Neural crest cell (in vitro differentiated cells): Measurements from ENCODE around the gene ACSL6. TPM values are rescaled to one million over a fixed set of nuclear protein-coding genes. Genes with fewer than 3 reads are reported as not detected.

Source experiments
- DNase-seq: peaks from one replicate; pipeline ENCODE4 v3.0.0; 2021; ENCODE audit warnings: low read depth, mixed read lengths, low spot score
- H3K27ac Mint-ChIP-seq: one replicate; pipeline ENCODE4 v1.8.0; 2021; ENCODE audit warnings: mild to moderate bottlenecking, mixed read lengths; ENCODE audit not compliant: unreplicated experiment
- H3K27me3 Mint-ChIP-seq: 2 replicates; pipeline ENCODE4 v1.8.0; 2021; ENCODE audit warnings: low read depth, mild to moderate bottlenecking, mixed read lengths
- H3K36me3 Mint-ChIP-seq: 2 replicates; pipeline ENCODE4 v1.8.0; 2021; ENCODE audit warnings: low read depth, mild to moderate bottlenecking, mixed read lengths
- H3K4me1 Mint-ChIP-seq: 2 replicates; pipeline ENCODE4 v1.8.0; 2021; ENCODE audit warnings: mixed read lengths
- H3K4me3 Mint-ChIP-seq: one replicate; pipeline ENCODE4 v1.8.0; 2021; ENCODE audit warnings: mild to moderate bottlenecking, mixed read lengths
- H3K9me3 Mint-ChIP-seq: 2 replicates; pipeline ENCODE4 v1.8.0; 2021; ENCODE audit warnings: mixed read lengths
- CTCF ChIP-seq: fragments of 200-600 bp; sonication (generic); conservative IDR thresholded peaks from 2 replicates; pipeline ENCODE4 v1.5.0; 2021; ENCODE audit warnings: antibody characterized with exemption, mild to moderate bottlenecking
- total RNA-seq: library from RNA; stranded (reverse); gene quantifications from 2 replicates; pipeline ENCODE4 v1.2.1, GENCODE V29; 2021

ACSL6 gene
- total RNA-seq, 1 donor from 2014 or later = 0.84 TPM

DNA sequence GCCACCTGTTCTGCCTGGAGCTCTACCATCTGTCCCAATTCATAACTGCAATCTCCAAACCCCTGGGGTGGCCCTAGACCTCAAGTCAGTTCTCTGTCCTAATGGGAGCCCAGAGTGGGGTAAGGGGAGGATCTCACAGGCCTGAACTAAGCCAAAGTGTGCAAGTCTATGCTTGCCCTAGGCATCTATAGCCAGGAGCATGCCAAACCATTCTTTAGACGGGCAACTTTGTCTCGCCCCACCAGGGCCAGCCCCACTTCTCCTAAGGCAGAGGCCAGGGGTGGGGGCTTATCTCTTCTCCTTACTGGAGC, 3.3 kb downstream of the ACSL6 start:
- Mint-ChIP-seq H3K27me3 (peaks cover 48% of the 10 kb centered on the region), H3K27ac (no peak overlapping the region), H3K4me1 (peaks cover 19% of the 10 kb centered on the region), H3K4me3 (peak overlapping the region; percentile 32), H3K9me3 (peaks cover 3% of the 10 kb centered on the region), H3K36me3 (no peaks in the 10 kb centered on the region)
- no peak for DNase-seq
- TF ChIP-seq CTCF = peak; percentile 24

DNA sequence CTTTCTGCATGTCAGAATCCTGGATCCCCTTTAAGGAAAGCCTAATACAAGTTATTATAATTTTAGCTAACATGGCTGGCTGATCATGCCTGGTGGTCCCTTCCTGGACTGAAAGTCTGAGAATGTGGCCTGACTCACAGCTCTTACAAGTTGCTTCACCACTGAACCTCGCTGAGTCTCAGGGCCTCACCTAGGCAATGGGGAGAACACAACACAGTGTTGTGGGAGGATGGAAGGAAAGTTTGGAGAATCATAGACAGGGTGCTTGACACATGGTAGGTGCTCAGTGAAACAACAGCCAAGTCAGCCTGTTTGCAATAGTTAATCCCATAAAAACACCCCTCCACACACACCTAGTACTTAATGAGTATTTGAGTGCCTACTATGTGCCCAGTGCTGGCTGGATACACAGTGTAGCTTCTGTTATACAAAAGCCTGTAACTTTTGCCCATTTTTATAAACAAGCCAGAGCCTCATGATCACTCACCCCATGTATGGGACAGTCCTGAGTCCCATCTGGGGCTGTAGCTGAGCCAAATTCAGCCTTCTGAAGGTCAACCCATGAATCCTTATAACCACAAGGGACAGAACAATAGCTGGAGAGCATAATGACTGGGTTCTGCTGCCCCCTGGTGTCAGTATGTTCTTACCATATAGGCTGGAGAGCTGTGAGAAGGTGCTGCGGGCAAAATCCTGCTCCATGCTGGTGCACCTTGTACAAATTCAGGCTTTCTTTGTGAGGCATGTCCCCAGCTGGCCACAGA, 3.9 kb downstream of the ACSL6 start:
- TF ChIP-seq CTCF = peak; percentile 84
- peaks cover 3% of the 10 kb centered on the region for H3K9me3 Mint-ChIP-seq
- H3K36me3 Mint-ChIP-seq = no peaks in the 10 kb centered on the region
- peak overlapping the region; percentile 32 for H3K4me3 Mint-ChIP-seq
- peaks cover 44% of the 10 kb centered on the region for H3K27me3 Mint-ChIP-seq
- H3K4me1 Mint-ChIP-seq = peaks cover 25% of the 10 kb centered on the region
- peak; percentile 84 for DNase-seq
- H3K27ac Mint-ChIP-seq = no peak overlapping the region

DNA sequence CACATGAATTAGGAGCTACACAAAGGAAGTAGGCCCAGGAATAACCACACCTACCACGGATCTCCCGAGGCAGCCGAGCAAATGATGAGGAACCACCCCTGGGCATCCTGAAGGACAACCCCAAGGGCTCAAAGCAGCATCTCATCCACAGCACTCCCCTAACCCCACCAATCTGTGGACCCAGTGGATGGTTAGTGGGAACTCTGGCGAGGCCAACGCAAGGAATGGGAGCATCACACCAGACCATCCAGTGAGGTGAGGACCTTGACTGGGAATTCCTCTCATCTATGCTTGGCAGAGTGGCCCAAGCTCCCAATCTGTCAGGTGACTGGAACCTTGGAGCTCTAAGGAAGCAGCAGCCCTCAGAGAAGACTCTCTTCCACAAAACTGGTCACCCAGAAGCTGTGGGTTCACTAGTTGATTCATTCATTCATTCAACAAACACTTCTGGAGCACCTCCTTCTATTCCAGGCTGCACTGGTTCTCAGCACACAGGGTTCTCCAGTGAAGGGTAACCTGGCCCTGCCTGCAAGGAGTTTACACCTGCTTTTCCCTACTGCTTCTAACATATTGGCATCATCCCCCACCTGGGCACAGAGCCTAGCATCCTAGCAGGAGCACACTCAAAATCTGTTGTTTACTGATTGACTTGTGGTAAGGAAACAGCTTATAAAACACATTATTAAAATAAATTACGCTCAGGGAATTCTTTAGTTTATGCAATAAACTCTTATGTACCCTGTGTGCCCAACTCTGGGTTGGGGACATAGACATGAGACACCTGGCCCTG, 4.9 kb downstream of the ACSL6 start:
- Mint-ChIP-seq H3K4me1 (peaks cover 35% of the 10 kb centered on the region), H3K27me3 (peaks cover 37% of the 10 kb centered on the region), H3K9me3 (peaks cover 3% of the 10 kb centered on the region), H3K4me3 (no peak overlapping the region), H3K27ac (no peak overlapping the region), H3K36me3 (no peaks in the 10 kb centered on the region)
- TF ChIP-seq CTCF = no peak
- no peak for DNase-seq

GRCh38 chr5:132005591-132005990, 5.9 kb downstream of the ACSL6 start:
- no peak for DNase-seq
- Mint-ChIP-seq H3K27me3 (peaks cover 30% of the 10 kb centered on the region), H3K36me3 (no peaks in the 10 kb centered on the region), H3K27ac (no peak overlapping the region), H3K4me1 (peaks cover 38% of the 10 kb centered on the region), H3K4me3 (no peak overlapping the region), H3K9me3 (peaks cover 3% of the 10 kb centered on the region)
- no peak for TF ChIP-seq CTCF

GRCh38 chr5:132003982-132004381, 7.5 kb downstream of the ACSL6 start:
- Mint-ChIP-seq H3K9me3 (peaks cover 3% of the 10 kb centered on the region), H3K4me3 (no peak overlapping the region), H3K27ac (no peak overlapping the region), H3K27me3 (peaks cover 14% of the 10 kb centered on the region), H3K36me3 (no peaks in the 10 kb centered on the region), H3K4me1 (peaks cover 44% of the 10 kb centered on the region)
- DNase-seq = no peak
- TF ChIP-seq CTCF = no peak
